ENCODE results near the gene BORCS8. TPM values are rescaled to one million over a fixed set of nuclear protein-coding genes. Genes with fewer than 3 reads are reported as not detected.

The BORCS8 gene
- polyA plus RNA-seq, 2 of the 4 experiments (the other 2 are of a cell fraction): 9.1 to 10.6 TPM

GRCh38 chr19:19154768-19155494 is 37.0 kb downstream of the BORCS8 start (continued):
- TF ChIP-seq EHMT2 (IDR thresholded peaks at IDR 0.05; ENCODE audit: low read depth): no peak
- no peak for TF ChIP-seq TFCP2L1 (CRISPR knock-in tag; IDR thresholded peaks at IDR 0.05)
- no peak for TF ChIP-seq ZSCAN20 (CRISPR knock-in tag; IDR thresholded peaks at IDR 0.05)
- no peak for TF ChIP-seq GATA3 (IDR thresholded peaks at IDR 0.05; ENCODE audit: borderline replicate concordance)
- TF ChIP-seq FOXS1 (CRISPR knock-in tag; IDR thresholded peaks at IDR 0.05): no peak

- DNase-seq (ENCODE audit: low read depth in 1 of 2, low spot score in 1 of 2) (no peak), ATAC-seq (no peak), FAIRE-seq (no peak)
- H3K4me2 ChIP-seq: no peak overlapping the region
- H3K4me1 ChIP-seq: no peaks in the 10 kb centered on the region
- ChIA-PET CTCF (interaction anchor here (1.7 kb wide), 1 partner anchor 72 kb away, joined by 5 read pairs; no protein-coding TSS in a partner anchor), POLR2A (no interaction called here)
- WGBS (ENCODE audit: missing lambda C conversion rate): 89% methylated on average over 4 of the region's 13 CpGs
- H3K9me3 ChIP-seq: no peaks in the 10 kb centered on the region
- no peak overlapping the region for H3K4me3 ChIP-seq
- TF ChIP-seq KDM5A (IDR thresholded peaks at IDR 0.05): no peak
- TF ChIP-seq HOXB5 (CRISPR knock-in tag; IDR thresholded peaks at IDR 0.05): no peak
- no peak for TF ChIP-seq CEBPB (IDR thresholded peaks at IDR 0.05)
- TF ChIP-seq ZSCAN20 (CRISPR knock-in tag; IDR thresholded peaks at IDR 0.05): no peak
- no peak for TF ChIP-seq CBX8 (IDR thresholded peaks at IDR 0.05)
- no peak for TF ChIP-seq TP53 (CRISPR knock-in tag; IDR thresholded peaks at IDR 0.05)
- TF ChIP-seq KDM1A (IDR thresholded peaks at IDR 0.05; ENCODE audit: low read depth): no peak
- TF ChIP-seq CBX2 (IDR thresholded peaks at IDR 0.05; ENCODE audit: borderline replicate concordance, low read depth): no peak
- TF ChIP-seq HMGXB4 (CRISPR knock-in tag; IDR thresholded peaks at IDR 0.05; ENCODE audit: borderline replicate concordance): no peak
- no peak overlapping the region for H3K27ac ChIP-seq
These were observed 39.1 kb downstream of the BORCS8 start for GRCh38 chr19:19152668-19153384.

GRCh38 chr19:19151418-19151817 is 40.5 kb downstream of the BORCS8 start:
- ChIA-PET CTCF (no interaction called here), POLR2A (no interaction called here)
- FAIRE-seq: no peak

More at GRCh38 chr19:19151418-19151817, 40.5 kb downstream of the BORCS8 start:
- DNase-seq (ENCODE audit: low read depth in 1 of 2, low spot score in 1 of 2) (no peak), ATAC-seq (no peak)
- no peaks in the 10 kb centered on the region for H3K9me3 ChIP-seq
- TF ChIP-seq SMC3 (IDR thresholded peaks at IDR 0.05) (no peak), ATOH8 (CRISPR knock-in tag; IDR thresholded peaks at IDR 0.05; ENCODE audit: low read depth) (no peak), TP53 (CRISPR knock-in tag; IDR thresholded peaks at IDR 0.05) (no peak), POLR2A (IDR thresholded peaks at IDR 0.05; ENCODE audit: low read length) (no peak), PHF8 (IDR thresholded peaks at IDR 0.05; ENCODE audit: borderline replicate concordance, low read depth) (no peak), KDM5A (IDR thresholded peaks at IDR 0.05) (no peak), BCL3 (IDR thresholded peaks at IDR 0.05) (no peak), BHLHE40 (IDR thresholded peaks at IDR 0.05; ENCODE audit: low read depth, low read length) (no peak), NFE2L2 (conservative IDR thresholded peaks at IDR 0.05; ENCODE audit: low read length) (no peak), POLR2AphosphoS2 (conservative IDR thresholded peaks at IDR 0.05; ENCODE audit: low read length) (no peak), EHF (CRISPR knock-in tag; IDR thresholded peaks at IDR 0.05) (no peak), NPAS2 (CRISPR knock-in tag; IDR thresholded peaks at IDR 0.05; ENCODE audit: borderline replicate concordance) (no peak), GATA3 (IDR thresholded peaks at IDR 0.05; ENCODE audit: borderline replicate concordance) (no peak), CEBPB (IDR thresholded peaks at IDR 0.05) (no peak), RCOR1 (IDR thresholded peaks at IDR 0.05; ENCODE audit: low read depth, low read length) (no peak), HMGXB4 (CRISPR knock-in tag; IDR thresholded peaks at IDR 0.05; ENCODE audit: borderline replicate concordance) (no peak), USF2 (IDR thresholded peaks at IDR 0.05) (no peak), RAD21 (conservative IDR thresholded peaks at IDR 0.05 in 1 of 2, IDR thresholded peaks at IDR 0.05 in 1 of 2) (no peak), ESRRA (IDR thresholded peaks at IDR 0.05; ENCODE audit: borderline replicate concordance, low read length) (no peak)
- no peak overlapping the region for H3K4me2 ChIP-seq
- H3K27ac ChIP-seq: no peak overlapping the region
- WGBS (ENCODE audit: missing lambda C conversion rate): 96% methylated on average over 9 of the region's 11 CpGs
- no peak overlapping the region for H3K4me3 ChIP-seq
- H3K4me1 ChIP-seq: no peaks in the 10 kb centered on the region

Measured in A549 (cell line).